Frontal cortex (tissue), 4 donors: ENCODE data around the gene PKHD1. TPM values are rescaled to one million over a fixed set of nuclear protein-coding genes. Genes with fewer than 3 reads are reported as not detected.

Experiments used
- DNase-seq, 2 donors: peaks; one replicate each; pipeline ENCODE4 v3.0.0; 2012; ENCODE audit warnings: low spot score in 2 of 2
- FAIRE-seq: peaks from 2 replicates; lab custom pipeline; 2012; peaks lifted over from hg19 to GRCh38; lab: Jason Lieb, UNC
- total RNA-seq: library from RNA; depleted of rRNA; stranded (reverse); fragments of >200 nt; gene quantifications from one replicate; pipeline ENCODE4 v1.2.3, GENCODE V29; 2014
- donor health status: control.
- donor health status: control.
- donor health status: control.

The PKHD1 gene
- total RNA-seq, 1 donor from 2014 or later = not detected

DNA sequence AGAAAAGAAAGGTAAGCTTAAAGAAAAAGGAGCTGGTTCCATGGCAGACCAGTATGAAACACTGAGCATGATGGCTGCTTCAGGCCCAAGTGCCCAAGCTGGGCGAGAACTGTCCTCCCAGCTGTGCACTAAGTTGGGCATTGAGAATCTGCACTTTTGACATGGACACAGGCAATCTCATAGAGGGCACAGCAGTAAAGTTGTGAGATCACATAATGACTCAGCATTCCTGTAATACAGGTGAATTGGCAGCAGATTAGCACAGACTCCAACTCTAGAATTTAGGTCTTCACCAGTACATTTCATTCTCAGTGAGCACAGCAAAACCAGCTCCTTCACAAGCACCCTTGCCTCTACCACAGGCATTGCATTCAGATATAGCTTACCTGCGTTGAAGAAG, 343.4 kb downstream of the PKHD1 start:
- FAIRE-seq (no peak), DNase-seq (no peak)

DNA sequence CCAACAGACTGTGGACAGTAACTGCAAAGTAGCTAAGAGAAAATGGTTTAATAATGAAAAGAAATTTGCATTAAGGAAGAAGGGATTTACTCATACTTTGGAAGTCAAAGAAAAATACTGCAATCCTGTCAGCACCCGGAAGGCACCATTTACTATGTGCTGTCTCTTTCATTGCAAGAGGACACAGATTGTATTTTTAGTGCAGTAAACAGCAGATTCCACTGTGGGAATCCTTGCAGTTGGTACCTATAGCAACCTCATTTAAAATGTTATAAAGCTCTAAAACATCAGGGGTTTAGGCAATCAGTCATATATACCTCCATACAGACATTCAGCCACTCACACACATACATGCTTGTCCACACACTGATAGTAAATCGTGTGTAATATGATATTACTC, 346.8 kb downstream of the PKHD1 start:
- no peak for DNase-seq
- no peak for FAIRE-seq

DNA sequence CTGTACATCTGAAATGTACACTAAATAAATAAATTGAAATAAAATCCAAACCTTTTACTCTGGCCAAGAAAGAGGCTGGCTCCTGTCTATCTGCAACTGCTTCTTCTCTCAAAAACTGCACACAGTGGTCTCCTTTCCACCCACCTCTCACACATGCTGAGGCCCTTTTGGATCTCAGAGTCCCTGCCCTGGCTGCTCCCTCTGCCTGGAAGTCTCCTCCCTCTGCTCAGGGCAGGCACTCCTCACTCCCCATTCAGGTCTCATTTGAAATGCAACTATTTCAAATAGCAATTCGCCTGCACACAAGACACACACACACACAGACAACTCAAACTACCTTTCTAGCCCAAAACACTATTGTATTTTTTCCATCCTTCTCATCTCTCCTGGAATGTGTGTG, 348.8 kb downstream of the PKHD1 start:
- DNase-seq = no peak
- FAIRE-seq = no peak

DNA sequence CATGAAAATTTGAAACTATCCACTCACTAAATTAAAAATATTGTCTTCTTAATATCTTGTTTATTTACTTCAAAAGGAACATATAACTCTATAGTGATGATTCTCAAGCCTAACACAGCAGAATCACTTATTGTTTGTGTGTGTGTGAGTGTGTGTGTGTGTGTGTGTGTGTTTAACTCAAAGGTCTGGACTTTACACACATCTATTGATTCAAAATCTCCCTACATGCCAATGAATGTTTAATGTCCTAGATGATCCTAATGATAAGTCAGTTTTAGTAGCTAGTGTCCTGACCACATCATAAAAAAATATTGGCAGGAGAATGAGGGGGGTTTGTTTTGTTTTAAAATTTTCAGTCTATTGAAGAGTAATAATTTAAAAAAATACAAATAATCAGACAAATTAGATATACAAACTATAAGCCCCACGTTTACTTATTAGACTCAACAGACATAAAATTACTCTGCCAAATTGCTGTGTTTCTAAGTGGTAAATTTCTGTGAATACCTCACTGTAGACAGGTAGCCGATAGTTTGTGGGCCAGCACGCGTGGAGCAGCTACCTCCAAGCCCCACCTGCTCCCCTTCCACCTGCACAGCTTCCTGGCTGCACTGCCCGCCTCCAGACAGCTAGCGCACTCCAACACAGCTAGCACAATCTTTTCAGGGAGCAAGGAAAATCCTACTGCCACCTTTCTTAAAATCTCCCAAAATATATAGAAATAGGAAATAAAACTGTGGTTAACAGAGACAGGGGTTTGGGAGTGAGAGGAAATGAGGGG, 349.6 kb downstream of the PKHD1 start:
- DNase-seq (no peak), FAIRE-seq (no peak)

DNA sequence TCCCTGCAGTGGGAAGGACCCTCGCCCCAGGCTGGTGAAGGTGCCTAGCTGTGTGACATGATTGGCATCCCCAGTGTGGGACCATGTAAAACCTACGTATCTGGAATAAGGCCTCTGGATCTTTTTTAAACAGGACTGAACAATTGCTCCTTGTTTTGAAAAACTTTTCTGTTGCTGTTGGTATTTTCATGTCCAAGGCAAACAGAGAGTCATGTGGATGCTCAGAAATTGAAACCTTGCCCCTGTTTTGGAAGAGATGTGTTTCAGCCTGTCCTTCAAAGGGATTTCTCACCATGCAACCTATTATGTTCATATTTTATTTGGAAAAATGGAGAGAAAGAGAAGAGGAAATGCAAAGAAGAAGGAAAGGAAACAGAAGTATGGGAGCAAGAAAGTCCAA, 362.3 kb downstream of the PKHD1 start:
- FAIRE-seq = no peak

DNA sequence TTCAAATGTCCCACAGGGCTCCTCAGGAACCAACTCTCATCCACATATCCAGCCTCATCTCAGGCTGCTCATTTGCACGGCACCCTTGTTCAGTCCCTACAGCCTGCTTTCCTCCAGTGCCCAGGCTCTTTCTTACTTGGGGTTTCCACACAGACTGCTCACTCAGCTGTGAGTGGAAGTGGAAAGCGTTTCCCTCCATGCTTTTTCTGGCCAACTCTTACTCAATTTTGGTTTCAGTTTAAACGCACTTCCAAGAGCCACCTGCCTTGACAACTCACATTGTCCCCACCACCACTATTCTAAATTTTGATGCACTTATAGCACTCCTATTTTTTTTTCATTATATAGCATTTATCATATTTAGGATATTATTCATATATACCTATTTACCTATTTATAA, 367.1 kb downstream of the PKHD1 start:
- DNase-seq (no peak), FAIRE-seq (no peak)

More for the DNA sequence above, 362.3 kb downstream of the PKHD1 start:
- no peak for DNase-seq

DNA sequence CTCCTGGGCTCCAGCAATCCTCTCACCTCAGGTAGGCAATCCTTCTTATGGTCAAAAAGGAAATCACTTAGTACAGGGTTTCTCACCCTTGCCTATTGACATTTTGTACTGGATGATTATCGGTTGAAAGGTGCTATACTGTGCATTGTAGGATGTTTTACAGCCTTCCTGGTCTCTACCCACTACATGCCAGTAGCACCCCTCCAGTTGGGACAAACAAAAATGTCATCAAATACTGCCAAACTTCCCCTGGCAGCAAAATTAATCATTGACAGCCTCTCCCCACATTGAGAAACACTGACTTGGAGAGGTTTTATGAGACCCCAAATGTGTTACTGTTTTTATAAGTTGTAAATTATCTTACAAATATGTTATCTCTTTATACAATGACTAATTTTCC, 368.1 kb downstream of the PKHD1 start:
- no peak for DNase-seq
- no peak for FAIRE-seq

DNA sequence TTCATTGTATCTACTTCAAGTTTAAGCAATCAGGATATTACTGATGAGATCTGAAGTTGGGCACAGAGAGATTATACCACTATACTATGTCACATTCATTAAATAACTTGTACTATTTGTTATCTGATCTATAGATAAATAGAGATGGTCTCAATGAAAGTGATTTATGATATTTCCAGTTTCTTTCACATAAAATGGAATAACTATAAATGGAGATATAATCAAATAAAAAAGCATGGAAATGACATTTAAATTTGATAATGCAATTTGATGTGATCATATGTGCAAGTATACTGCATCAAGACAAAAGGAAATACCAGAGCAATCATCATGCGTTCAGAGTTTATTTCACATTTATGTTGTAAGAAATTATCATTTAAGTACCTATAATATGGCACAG, 368.9 kb downstream of the PKHD1 start:
- DNase-seq (no peak), FAIRE-seq (no peak)

DNA sequence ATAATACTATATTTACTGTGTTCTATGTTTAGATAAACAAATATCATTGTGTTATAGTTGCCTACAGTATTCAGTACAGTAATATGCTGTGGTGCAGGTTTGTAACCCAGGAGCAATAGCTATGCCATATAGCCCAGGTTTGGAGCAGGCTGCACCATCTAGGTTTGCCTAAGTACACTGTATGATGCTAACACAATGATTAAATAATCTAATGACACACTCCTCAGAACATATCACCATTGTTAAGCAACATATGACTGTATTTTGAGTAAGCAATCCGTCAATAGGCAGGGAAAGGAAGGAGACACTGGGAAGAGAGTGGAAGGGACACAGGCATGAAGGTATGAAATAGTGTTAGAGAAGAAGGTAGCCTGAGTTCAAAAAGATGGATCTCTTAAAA, 369.9 kb downstream of the PKHD1 start:
- FAIRE-seq (no peak), DNase-seq (no peak)

DNA sequence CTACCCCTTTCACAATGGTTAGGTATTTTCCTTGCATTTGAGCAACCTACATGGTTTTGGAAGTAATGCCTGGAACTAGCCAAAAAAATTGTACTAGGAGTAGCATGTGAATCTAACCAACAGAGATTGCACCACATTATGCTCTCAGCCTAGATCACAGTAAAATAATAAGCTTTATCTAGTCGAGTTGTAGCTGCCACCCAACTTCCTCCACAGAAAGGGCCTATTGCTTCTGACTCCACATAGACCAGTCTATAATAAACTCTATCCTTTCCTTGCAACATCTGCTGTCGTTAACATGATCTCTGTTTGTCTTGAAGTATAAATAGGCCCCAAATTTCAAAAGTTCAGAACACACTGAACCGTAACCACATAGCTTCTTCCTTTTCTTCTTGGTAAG, 375.5 kb downstream of the PKHD1 start:
- DNase-seq (no peak), FAIRE-seq (no peak)

DNA sequence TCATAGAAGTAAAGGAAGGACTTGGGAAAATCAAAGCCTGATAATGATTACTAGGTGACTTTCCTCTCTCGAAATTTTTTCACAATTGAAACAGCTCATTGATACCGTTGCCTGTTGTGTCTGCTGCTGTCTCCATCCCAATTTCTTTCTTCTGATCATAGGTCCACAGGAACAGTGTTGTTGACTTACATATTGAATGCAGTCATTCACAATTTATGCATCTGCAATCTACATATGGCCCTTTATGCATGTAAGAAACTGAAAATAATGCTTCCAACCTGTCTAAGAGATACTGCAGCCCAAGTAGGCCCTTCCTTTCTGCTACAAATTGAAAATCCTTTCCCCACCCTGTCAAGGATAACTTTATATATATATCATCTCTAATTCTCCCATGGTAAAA, 381.3 kb downstream of the PKHD1 start:
- DNase-seq (no peak), FAIRE-seq (no peak)

DNA sequence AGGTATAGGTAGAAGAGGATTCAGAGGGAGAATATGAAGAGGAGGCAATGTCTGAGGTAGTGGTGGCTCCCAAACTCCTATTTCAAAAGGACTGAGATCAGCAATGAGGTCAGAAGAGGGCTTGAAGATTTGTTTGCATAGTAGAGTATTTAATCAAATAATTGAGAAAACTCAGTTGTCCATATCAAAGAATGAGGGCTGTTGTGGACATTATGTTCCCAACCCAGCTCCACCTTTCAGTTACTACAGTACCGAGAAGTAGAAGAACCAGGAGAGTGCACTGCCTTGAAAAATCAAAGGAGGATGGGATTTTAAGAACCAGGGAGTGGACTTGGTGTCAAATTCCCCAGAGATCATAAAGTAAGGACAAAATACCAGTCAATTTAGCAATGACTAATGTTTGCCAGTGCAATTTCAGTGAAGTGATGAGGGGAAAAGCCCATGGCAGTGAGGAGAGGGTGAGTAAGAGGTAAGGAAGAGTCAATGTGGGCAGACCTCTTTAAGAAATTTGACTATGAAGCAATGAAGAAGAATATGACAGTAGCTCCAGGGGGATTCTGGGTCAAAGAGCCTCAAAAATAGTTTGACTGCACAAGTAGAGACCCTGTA, 382.4 kb downstream of the PKHD1 start:
- FAIRE-seq (no peak), DNase-seq (no peak)

DNA sequence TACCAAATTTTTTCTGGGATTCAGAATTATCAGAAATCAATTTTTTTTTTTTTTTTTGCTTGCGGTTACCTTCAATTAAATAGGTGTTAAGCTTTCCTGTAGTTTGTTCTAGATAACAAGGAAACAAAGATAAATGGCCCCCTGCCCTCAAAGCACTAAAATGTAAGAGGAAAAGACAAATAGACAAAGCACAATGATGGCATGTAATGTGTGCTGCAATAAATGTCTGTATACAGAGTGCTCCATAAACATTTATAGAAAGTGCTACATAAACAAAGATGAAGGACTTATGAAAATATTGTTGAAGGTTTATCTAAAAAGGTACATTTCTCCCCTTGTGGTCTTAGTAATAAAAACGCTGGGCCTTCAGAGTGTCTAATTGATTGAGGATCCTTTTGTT, 384.6 kb downstream of the PKHD1 start:
- FAIRE-seq (no peak), DNase-seq (no peak)

DNA sequence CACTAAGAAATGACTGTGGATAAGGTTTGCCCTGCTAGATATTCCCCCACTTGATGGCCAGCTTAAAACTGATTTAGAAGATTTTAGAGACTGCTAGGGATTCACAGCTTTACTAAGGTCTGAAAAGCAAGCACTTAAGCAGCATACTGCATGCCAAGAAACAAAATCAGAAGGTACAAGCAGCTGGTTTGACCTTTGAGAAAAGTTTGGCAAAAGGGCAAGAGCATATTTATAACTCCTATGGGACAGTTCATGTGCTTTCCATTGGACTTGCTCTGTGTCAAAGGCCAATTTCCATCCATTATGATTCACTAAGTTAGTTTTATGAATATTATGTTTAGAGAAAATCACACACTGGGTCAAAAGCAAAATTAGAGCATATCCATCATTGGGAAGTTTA, 402.8 kb downstream of the PKHD1 start:
- DNase-seq = no peak
- no peak for FAIRE-seq

DNA sequence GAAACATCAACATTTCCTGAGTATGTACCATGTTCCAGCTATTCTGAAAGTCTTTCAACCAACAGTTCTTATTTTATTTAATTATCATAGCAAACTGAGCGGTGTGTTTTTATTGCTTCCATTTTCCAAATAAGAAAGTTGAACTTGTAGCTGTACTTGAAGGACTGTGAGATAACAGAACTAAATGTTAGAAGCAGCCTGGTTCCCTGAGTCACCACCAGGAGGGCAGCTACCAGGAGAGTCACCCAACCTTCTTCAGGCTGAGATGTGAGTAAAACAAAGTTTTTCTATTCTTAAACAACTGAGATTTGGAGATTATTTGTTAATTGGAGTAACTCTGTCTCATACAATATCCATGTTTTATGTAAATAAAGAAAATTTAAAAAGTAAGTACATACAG, 403.4 kb downstream of the PKHD1 start:
- DNase-seq = no peak
- FAIRE-seq = no peak

DNA sequence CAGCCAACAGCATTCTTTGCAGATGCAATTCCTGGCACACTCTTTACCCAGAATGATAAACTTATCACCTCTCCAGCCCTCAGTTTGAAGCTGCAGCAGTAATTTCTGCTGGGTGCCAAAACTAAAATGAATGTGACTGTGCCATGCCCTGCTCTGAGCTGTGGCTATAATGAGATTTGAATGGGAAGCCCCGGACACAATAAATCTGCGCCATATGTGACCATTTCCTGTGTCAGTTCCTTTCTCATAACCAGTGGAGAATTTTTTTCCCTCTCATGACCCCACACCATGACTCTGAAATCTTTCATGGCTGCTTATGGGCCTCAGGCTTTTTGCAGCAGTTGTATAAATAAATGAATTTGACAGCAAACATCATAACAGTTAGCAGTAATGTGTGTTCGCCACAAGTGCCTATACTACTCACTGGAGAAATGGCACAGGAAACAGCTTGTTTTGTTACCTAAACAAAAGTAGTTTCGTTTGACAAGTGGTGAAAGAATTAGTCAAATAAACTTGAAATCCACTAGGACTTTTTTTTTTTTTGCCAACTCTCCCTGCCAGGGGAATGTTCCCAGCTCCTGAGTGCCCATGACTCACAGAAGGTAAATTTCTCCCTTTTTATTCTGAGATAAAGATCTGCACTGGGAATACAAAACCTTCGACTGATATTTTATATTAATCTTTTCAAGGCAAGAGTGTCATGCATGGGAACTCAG, 408.4 kb downstream of the PKHD1 start:
- FAIRE-seq (no peak), DNase-seq (no peak)

DNA sequence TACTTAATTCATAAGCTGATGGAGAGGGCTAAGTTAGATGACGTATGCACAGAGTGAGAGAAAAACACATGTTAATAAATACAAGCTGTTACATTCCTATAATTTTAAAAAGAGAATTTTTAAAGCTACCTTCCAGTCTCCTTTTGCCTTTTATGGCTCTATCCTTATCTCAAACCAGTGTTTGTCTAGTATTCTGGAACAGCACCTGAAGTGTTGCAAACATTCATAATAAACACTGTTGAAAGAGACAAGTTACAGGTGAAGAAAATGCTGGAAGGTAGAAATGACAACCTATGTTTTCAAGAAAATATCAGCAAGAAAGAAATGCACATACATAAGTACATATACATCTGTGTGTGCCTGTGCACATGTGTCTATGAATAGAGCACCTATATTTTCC, 409.1 kb downstream of the PKHD1 start:
- FAIRE-seq (no peak), DNase-seq (no peak)

DNA sequence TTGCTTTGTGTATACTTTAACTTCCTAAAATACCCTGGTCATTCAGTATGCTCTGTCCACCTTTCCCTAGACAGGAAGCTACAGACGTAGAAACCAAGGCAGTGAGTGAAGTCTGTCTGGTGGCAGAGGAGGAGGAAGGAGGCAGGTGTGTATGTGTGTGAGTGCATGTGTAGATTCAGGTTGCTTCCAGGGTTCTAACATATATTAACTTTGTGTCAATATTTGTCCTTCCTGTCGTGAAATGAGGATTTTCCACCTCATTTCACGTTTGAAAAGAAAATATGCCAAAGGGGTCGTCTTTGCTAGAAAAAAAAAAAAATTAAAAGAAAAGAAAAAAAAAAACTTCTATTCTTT, 411.5 kb downstream of the PKHD1 start:
- DNase-seq (no peak), FAIRE-seq (no peak)

DNA sequence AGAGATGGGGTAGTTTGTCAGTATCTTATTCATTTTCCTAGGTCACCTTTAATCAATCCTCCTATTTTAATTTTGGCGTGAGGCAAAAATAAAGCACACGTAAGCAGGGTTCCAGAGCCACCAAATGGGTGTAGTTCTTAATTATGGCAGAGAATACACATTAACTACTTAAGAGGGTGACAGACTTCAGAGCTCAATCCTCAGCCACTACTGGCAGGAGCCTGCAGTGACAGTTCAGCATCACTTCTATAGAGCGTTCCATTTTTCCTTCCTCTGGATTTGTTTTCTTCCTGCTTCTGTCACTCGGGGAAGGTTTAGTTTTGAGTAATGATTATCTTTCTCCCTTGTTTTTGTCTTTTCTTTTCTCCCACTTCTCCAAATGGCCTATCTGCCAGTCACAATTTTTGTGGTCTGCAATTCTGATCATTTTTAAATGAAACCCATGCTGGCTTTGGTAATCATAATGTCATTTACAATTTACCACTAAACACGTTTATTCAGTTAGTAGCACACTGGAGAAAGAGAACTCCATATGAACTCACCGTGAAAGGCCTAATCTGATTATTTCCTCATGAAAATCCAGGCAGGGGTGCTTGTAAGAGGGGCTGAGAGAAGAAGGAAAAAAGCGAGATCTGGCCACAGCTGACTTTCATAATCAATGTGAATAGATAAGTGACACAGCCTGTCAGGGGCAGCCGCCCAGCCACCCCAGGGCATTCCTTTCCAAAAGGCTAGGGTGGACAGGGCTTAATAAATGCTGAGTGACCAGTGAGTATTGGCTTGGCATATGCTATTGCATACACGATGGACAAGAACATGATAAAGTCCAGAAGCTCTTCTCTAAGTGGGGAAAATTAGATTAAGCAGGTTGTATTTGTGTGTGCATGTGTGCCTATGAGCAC, 412.1 kb downstream of the PKHD1 start:
- DNase-seq = no peak
- no peak for FAIRE-seq

DNA sequence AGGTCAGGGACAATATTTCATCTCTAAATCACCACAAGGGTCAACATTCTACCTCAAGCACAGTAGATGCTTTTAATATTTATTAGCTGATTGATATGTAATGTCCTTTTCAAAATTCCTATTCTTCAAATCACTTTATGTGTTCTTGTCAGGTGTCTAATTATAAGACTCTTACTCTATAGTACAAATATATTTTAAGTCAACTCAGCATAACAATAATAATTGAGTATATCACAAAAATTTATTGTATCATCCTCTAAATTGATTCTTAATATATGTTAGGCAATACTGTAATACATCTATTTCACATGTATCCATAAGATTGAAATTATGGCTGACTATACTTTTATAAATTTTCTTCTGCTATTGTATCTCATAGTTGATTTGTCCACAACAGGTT, 423.9 kb downstream of the PKHD1 start:
- no peak for DNase-seq
- no peak for FAIRE-seq
